Measurements from ENCODE around the gene RRP9.

RRP9 gene

GRCh38 chr3:51983578-51984268 is 42.0 kb upstream of the RRP9 start:
- H3K9me3 ChIP-seq (ENCODE audit: low read depth, low read length): no peaks in the 10 kb centered on the region
- no peak overlapping the region for H3K27ac ChIP-seq
- no peaks in the 10 kb centered on the region for H3K36me3 ChIP-seq (ENCODE audit: insufficient read depth, low read length)
- TF ChIP-seq POLR2AphosphoS5 (IDR thresholded peaks at IDR 0.05; ENCODE audit: borderline replicate concordance, low read depth, low read length) (no peak), EZH2 (IDR thresholded peaks at IDR 0.05) (no peak), FOXP2 (optimal IDR thresholded peaks at IDR 0.05; ENCODE audit: control extremely low read depth, extremely low read length, insufficient read depth) (no peak)
- no peak for DNase-seq (ENCODE audit: low read depth, low spot score)
- no peak overlapping the region for H3K9ac ChIP-seq (ENCODE audit: insufficient read length)
- peak overlapping the region; percentile 47 for H3K4me3 ChIP-seq

GRCh38 chr3:51982838-51983577 is 41.3 kb upstream of the RRP9 start, which contains the start of gene ACY1:
ACY1 (plus strand) TSS chr3:51983535; CDS start chr3:51984065, 530 bp downstream.
- Histone ChIP-seq H3K27ac (no peak within 1 kb of the TSS), H3K4me3 (peak within 1 kb of the TSS; percentile 47), H3K9ac (ENCODE audit: insufficient read length) (peak within 1 kb of the TSS; percentile 32), H3K9me3 (ENCODE audit: low read depth, low read length) (no peaks in the 10 kb centered on the region), H3K36me3 (ENCODE audit: insufficient read depth, low read length) (no peaks in the 10 kb centered on the region)
- DNase-seq (ENCODE audit: low read depth, low spot score): no peak
- TF ChIP-seq POLR2AphosphoS5 (IDR thresholded peaks at IDR 0.05; ENCODE audit: borderline replicate concordance, low read depth, low read length) (peak; percentile 51), FOXP2 (optimal IDR thresholded peaks at IDR 0.05; ENCODE audit: control extremely low read depth, extremely low read length, insufficient read depth) (no peak), EZH2 (IDR thresholded peaks at IDR 0.05) (no peak)

- Histone ChIP-seq H3K36me3 (ENCODE audit: insufficient read depth, low read length) (no peaks in the 10 kb centered on the region), H3K9me3 (ENCODE audit: low read depth, low read length) (no peaks in the 10 kb centered on the region), H3K4me3 (peak overlapping the region; percentile 47), H3K9ac (ENCODE audit: insufficient read length) (peak overlapping the region; percentile 32), H3K27ac (no peak overlapping the region)
- TF ChIP-seq POLR2AphosphoS5 (IDR thresholded peaks at IDR 0.05; ENCODE audit: borderline replicate concordance, low read depth, low read length): no peak
- no peak for DNase-seq (ENCODE audit: low read depth, low spot score)
Observed at GRCh38 chr3:51982352-51982837, 40.7 kb upstream of the RRP9 start.

- Histone ChIP-seq H3K4me3 (no peak overlapping the region), H3K9me3 (ENCODE audit: low read depth, low read length) (no peaks in the 10 kb centered on the region), H3K9ac (ENCODE audit: insufficient read length) (no peak overlapping the region), H3K27ac (no peak overlapping the region), H3K36me3 (ENCODE audit: insufficient read depth, low read length) (no peaks in the 10 kb centered on the region)
- DNase-seq (ENCODE audit: low read depth, low spot score): no peak
- TF ChIP-seq POLR2AphosphoS5 (IDR thresholded peaks at IDR 0.05; ENCODE audit: borderline replicate concordance, low read depth, low read length) (no peak), EZH2 (IDR thresholded peaks at IDR 0.05) (no peak), FOXP2 (optimal IDR thresholded peaks at IDR 0.05; ENCODE audit: control extremely low read depth, extremely low read length, insufficient read depth) (no peak)
Observed at GRCh38 chr3:51980253-51980652, 38.5 kb upstream of the RRP9 start.

- H3K9me3 ChIP-seq (ENCODE audit: low read depth, low read length): no peaks in the 10 kb centered on the region
- H3K4me3 ChIP-seq: no peak overlapping the region
- H3K36me3 ChIP-seq (ENCODE audit: insufficient read depth, low read length): no peaks in the 10 kb centered on the region
- H3K27ac ChIP-seq: no peak overlapping the region
- no peak overlapping the region for H3K9ac ChIP-seq (ENCODE audit: insufficient read length)
- DNase-seq (ENCODE audit: low read depth, low spot score): no peak
- TF ChIP-seq POLR2AphosphoS5 (IDR thresholded peaks at IDR 0.05; ENCODE audit: borderline replicate concordance, low read depth, low read length) (no peak), FOXP2 (optimal IDR thresholded peaks at IDR 0.05; ENCODE audit: control extremely low read depth, extremely low read length, insufficient read depth) (no peak), EZH2 (IDR thresholded peaks at IDR 0.05) (no peak)
Observed at GRCh38 chr3:51978143-51978502, 36.4 kb upstream of the RRP9 start.

GRCh38 chr3:51977446-51978142 is 35.9 kb upstream of the RRP9 start:
- H3K9ac ChIP-seq (ENCODE audit: insufficient read length): no peak overlapping the region
- no peak overlapping the region for H3K4me3 ChIP-seq
- H3K36me3 ChIP-seq (ENCODE audit: insufficient read depth, low read length): no peaks in the 10 kb centered on the region
- TF ChIP-seq FOXP2 (optimal IDR thresholded peaks at IDR 0.05; ENCODE audit: control extremely low read depth, extremely low read length, insufficient read depth) (no peak), POLR2AphosphoS5 (IDR thresholded peaks at IDR 0.05; ENCODE audit: borderline replicate concordance, low read depth, low read length) (no peak), EZH2 (IDR thresholded peaks at IDR 0.05) (no peak)
- DNase-seq (ENCODE audit: low read depth, low spot score): no peak
- no peak overlapping the region for H3K27ac ChIP-seq
- no peaks in the 10 kb centered on the region for H3K9me3 ChIP-seq (ENCODE audit: low read depth, low read length)

GRCh38 chr3:51975852-51976549 is 34.3 kb upstream of the RRP9 start:
- Histone ChIP-seq H3K9ac (ENCODE audit: insufficient read length) (no peak overlapping the region), H3K27ac (no peak overlapping the region), H3K36me3 (ENCODE audit: insufficient read depth, low read length) (no peaks in the 10 kb centered on the region), H3K9me3 (ENCODE audit: low read depth, low read length) (no peaks in the 10 kb centered on the region), H3K4me3 (peak overlapping the region; percentile 83; the same call in 1 of the 2 replicates)
- TF ChIP-seq POLR2AphosphoS5 (IDR thresholded peaks at IDR 0.05; ENCODE audit: borderline replicate concordance, low read depth, low read length): no peak
- no peak for TF ChIP-seq EZH2 (IDR thresholded peaks at IDR 0.05)
- TF ChIP-seq FOXP2 (optimal IDR thresholded peaks at IDR 0.05; ENCODE audit: control extremely low read depth, extremely low read length, insufficient read depth): no peak
- no peak for DNase-seq (ENCODE audit: low read depth, low spot score)

Measured in SK-N-MC (cell line).